Chondrocyte (in vitro differentiated cells): Measurements from ENCODE around the gene ARID4B. TPM values are rescaled to one million over a fixed set of nuclear protein-coding genes. Genes with fewer than 3 reads are reported as not detected.
"Not testable (repeated sequence)": the region's sequence is repeated elsewhere in the genome, so short reads cannot be mapped to it uniquely, and the experiment has no call there.

Experiments used
- DNase-seq: peaks from one replicate; pipeline ENCODE4 v3.0.0; 2021; ENCODE audit warnings: mixed read lengths, low spot score
- H3K27ac Mint-ChIP-seq: one replicate; pipeline ENCODE4 v1.8.0; 2021; ENCODE audit warnings: mild to moderate bottlenecking, moderate library complexity, mixed read lengths; ENCODE audit not compliant: unreplicated experiment
- H3K27me3 Mint-ChIP-seq: 2 replicates; pipeline ENCODE4 v1.8.0; 2021; ENCODE audit warnings: low read depth, mixed read lengths
- H3K36me3 Mint-ChIP-seq: 2 replicates; pipeline ENCODE4 v1.8.0; 2021; ENCODE audit warnings: low read depth, mixed read lengths
- H3K4me1 Mint-ChIP-seq: 2 replicates; pipeline ENCODE4 v1.8.0; 2021; ENCODE audit warnings: low read depth, mild to moderate bottlenecking, mixed read lengths
- H3K4me3 Mint-ChIP-seq: one replicate; pipeline ENCODE4 v1.8.0; 2021; ENCODE audit warnings: mild to moderate bottlenecking, moderate library complexity, mixed read lengths; ENCODE audit not compliant: unreplicated experiment
- H3K9me3 Mint-ChIP-seq: 2 replicates; pipeline ENCODE4 v1.8.0; 2021; ENCODE audit warnings: low read depth, mixed read lengths
- total RNA-seq: library from RNA; stranded (reverse); gene quantifications from 3 replicates; pipeline ENCODE4 v1.2.1, GENCODE V29; 2021
- TF ChIP-seq, protein P1 (sequence below): fragments of 200-600 bp; sonication (generic); IDR thresholded peaks from 2 replicates; pipeline ENCODE4 v1.5.0; 2021; ENCODE audit warnings: antibody characterized with exemption, mild to moderate bottlenecking, moderate library complexity

ARID4B gene
- total RNA-seq, 1 donor from 2014 or later: 26.5 TPM

DNA sequence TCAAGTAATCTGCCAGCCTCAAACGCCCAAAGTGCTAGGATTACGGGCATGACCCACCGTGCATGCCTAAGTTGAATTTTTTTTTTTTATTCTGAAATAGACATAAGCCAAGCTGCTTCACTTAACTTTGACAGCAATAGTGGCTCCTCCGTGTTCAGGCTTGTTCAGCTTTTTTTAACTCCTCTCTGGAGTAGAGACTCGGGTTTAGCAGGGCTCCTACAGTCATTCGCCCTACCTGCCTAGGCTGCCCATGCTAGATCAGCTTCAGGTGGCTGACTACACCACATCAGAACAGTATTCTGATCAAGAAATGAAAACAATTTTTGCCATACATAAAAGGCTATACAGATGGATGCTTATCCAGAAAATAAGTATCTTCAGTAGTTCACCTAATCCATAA is 14.7 kb downstream of the ARID4B start:
- peak overlapping the region; percentile 76 for H3K27ac Mint-ChIP-seq
- no peak for DNase-seq

DNA sequence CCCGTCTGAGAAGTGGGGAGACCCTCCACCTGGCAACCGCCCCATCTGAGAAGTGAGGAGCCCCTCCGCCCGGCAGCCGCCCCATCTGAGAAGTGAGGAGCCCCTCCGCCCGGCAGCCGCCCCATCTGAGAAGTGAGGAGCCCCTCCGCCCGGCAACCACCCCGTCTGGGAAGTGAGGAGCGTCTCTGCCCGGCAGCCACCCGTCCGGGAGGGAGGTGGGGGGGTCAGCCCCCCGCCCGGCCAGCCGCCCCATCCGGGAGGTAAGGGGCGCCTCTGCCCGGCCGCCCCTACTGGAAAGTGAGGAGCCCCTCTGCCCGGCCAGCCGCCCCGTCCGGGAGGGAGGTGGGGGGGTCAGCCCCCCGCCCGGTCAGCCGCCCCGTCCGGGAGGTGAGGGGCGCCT is 18.8 kb downstream of the ARID4B start:
- H3K4me3 Mint-ChIP-seq, H3K27me3 Mint-ChIP-seq, H3K9me3 Mint-ChIP-seq, H3K36me3 Mint-ChIP-seq, H3K27ac Mint-ChIP-seq, DNase-seq: not testable (repeated sequence)
- H3K4me1 Mint-ChIP-seq: peaks cover 26% of the 10 kb centered on the region

More for the DNA sequence above, 14.7 kb downstream of the ARID4B start:
- Mint-ChIP-seq H3K4me1 (peaks cover 21% of the 10 kb centered on the region), H3K4me3 (no peak overlapping the region), H3K36me3 (no peaks in the 10 kb centered on the region), H3K27me3 (no peaks in the 10 kb centered on the region), H3K9me3 (no peaks in the 10 kb centered on the region)
- TF ChIP-seq, protein P1, sequence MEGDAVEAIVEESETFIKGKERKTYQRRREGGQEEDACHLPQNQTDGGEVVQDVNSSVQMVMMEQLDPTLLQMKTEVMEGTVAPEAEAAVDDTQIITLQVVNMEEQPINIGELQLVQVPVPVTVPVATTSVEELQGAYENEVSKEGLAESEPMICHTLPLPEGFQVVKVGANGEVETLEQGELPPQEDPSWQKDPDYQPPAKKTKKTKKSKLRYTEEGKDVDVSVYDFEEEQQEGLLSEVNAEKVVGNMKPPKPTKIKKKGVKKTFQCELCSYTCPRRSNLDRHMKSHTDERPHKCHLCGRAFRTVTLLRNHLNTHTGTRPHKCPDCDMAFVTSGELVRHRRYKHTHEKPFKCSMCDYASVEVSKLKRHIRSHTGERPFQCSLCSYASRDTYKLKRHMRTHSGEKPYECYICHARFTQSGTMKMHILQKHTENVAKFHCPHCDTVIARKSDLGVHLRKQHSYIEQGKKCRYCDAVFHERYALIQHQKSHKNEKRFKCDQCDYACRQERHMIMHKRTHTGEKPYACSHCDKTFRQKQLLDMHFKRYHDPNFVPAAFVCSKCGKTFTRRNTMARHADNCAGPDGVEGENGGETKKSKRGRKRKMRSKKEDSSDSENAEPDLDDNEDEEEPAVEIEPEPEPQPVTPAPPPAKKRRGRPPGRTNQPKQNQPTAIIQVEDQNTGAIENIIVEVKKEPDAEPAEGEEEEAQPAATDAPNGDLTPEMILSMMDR: no peak

DNA sequence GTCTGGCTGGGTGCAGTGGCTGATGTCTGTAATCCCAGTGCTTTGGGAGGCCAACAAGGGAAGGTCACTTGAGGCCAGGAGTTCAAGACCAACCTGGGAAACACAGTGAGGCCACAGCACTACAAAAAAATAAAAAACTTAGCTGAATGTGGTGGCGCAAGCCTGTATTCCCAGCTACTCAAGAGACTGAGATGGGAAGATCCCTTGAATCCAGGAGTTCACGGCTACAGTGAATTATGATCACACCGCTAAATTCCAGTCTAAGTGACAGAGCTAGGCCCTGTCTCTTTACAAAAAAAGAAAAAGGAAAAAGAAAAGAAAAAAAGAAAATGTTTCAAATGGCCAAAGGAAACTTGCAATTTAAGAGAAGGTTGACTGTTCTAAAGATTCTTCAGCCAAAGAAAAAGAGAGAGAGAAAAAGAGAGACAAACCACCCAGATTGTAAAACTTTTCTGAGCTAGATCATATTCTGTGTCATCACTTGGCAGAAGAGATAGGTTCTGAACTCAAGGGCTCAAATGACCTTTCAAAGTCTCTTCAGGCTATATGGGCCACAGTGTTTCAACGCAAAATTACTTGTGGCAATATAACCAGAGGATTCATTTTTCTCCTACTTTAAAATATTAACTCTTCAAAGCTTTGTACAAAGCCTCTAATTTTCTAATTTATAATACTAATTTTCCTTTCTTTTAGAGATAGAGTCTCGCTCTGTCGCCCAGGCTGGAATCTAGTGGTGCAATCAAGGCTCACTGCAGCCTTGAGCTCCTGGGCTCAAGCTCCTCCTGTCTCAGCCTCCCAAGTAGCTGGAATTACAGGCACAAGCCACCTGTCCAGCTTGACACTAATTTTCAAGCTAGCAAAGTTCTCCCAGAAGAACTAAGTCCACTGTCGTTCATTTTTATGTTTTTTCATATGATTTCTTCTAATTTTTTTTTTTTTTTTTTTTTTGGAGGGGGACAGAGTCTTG is 20.5 kb downstream of the ARID4B start:
- H3K4me1 Mint-ChIP-seq: peaks cover 17% of the 10 kb centered on the region
- no peak for DNase-seq
- H3K27me3 Mint-ChIP-seq: no peaks in the 10 kb centered on the region
- H3K27ac Mint-ChIP-seq: peak overlapping the region; percentile 20
- no peaks in the 10 kb centered on the region for H3K36me3 Mint-ChIP-seq
- no peaks in the 10 kb centered on the region for H3K9me3 Mint-ChIP-seq
- TF ChIP-seq, protein P1: no peak
- H3K4me3 Mint-ChIP-seq: no peak overlapping the region

- Mint-ChIP-seq H3K27ac (peak overlapping the region; percentile 58), H3K27me3 (no peaks in the 10 kb centered on the region), H3K36me3 (no peaks in the 10 kb centered on the region), H3K9me3 (no peaks in the 10 kb centered on the region), H3K4me3 (no peak overlapping the region), H3K4me1 (peaks cover 17% of the 10 kb centered on the region)
- TF ChIP-seq, protein P1: no peak
- DNase-seq: no peak
Measured at GRCh38 chr1:235304549-235305451, 23.2 kb downstream of the ARID4B start.

DNA sequence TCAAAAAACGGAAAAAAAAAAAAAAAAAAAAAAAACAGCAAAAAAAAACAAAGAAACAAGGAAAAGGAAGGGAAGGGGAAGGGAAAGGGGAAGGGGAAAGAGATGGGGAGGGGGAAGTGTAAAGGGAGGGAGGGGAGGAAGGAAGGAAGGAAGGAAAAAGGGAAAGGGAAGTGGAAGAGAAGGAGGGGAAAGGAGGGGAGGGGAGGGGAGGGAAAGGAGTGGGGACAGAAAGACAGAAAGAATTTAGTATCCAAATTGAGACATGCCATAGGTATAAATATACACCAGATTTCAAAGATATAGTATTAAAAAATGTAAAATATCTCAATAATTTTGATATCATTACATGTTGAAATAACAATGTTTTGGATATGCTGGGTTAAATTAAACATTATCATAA is 25.8 kb downstream of the ARID4B start:
- no peak for DNase-seq
- Mint-ChIP-seq H3K27ac (no peak overlapping the region), H3K4me1 (peaks cover 30% of the 10 kb centered on the region), H3K27me3 (no peaks in the 10 kb centered on the region), H3K36me3 (no peaks in the 10 kb centered on the region), H3K9me3 (no peaks in the 10 kb centered on the region), H3K4me3 (no peak overlapping the region)
- TF ChIP-seq, protein P1: no peak
